K562 (cell line): ENCODE results near the gene TMEM222. TPM values are rescaled to one million over a fixed set of nuclear protein-coding genes. Genes with fewer than 3 reads are reported as not detected.

ENCODE experiments used
- ATF3 ChIP-seq, 2 experiments: fragments of 450-650 bp in 1 of 2; sonication (generic) in 1 of 2; formaldehyde crosslinking in 1 of 2; IDR thresholded peaks in 1 of 2; conservative IDR thresholded peaks in 1 of 2; 2 replicates each; pipeline versions ENCODE4 v1.6.1 to v1.8.1; 2016 to 2023; ENCODE audit warnings: mild to moderate bottlenecking in 2 of 2, moderate library complexity in 2 of 2, inconsistent platforms in 1 of 2, missing genetic modification reagents in 1 of 2
- BRF1 ChIP-seq: IDR thresholded peaks from 3 replicates; pipeline ENCODE4 v1.6.1; 2011; ENCODE audit warnings: borderline replicate concordance, mild to moderate bottlenecking; ENCODE audit not compliant: insufficient read length; ENCODE audit errors: extremely low read depth
- CBX3 ChIP-seq, 2 experiments: IDR thresholded peaks; 1 replicate in 1 of 2; 2 replicates in 1 of 2; pipeline ENCODE4 v1.6.1; 2012; ENCODE audit warnings: inconsistent platforms in 2 of 2, low read length in 2 of 2, borderline replicate concordance in 1 of 2, control low read depth in 1 of 2
- ETV5 ChIP-seq: sonication (generic); formaldehyde crosslinking; IDR thresholded peaks from 2 replicates; pipeline ENCODE4 v1.4.0; 2020; ENCODE audit warnings: low read depth, mild to moderate bottlenecking, missing genetic modification reagents
- MTF1 ChIP-seq: fragments of 250-450 bp; sonication (Bioruptor Pico); IDR thresholded peaks from 2 replicates; pipeline ENCODE4 v1.9.0; 2021; ENCODE audit warnings: moderate library complexity, mild to moderate bottlenecking, inconsistent platforms, borderline replicate concordance
- MYC ChIP-seq, 2 experiments: fragments of 250-450 bp in 1 of 2; sonication (Bioruptor Pico) in 1 of 2; IDR thresholded peaks; 2 replicates each; pipeline versions ENCODE4 v1.5.1 to v1.6.1; 2012 to 2021; ENCODE audit warnings: low read depth in 2 of 2, borderline replicate concordance in 1 of 2, improper control_type of control experiment in 1 of 2, low read length in 1 of 2, mild to moderate bottlenecking in 1 of 2, moderate library complexity in 1 of 2
- MYNN ChIP-seq, 2 experiments: sonication (generic); formaldehyde crosslinking in 1 of 2; IDR thresholded peaks; 2 replicates each; pipeline versions ENCODE4 v1.5.0 to v1.6.1; 2016 to 2020; ENCODE audit warnings: antibody characterized with exemption in 1 of 2, missing genetic modification reagents in 1 of 2
- NELFE ChIP-seq: IDR thresholded peaks from 2 replicates; pipeline ENCODE4 v1.6.1; 2011; ENCODE audit warnings: mild to moderate bottlenecking; ENCODE audit not compliant: insufficient read depth, insufficient read length
- NR2C1 ChIP-seq, 2 experiments: fragments of 450-650 bp; IDR thresholded peaks; 2 replicates each; pipeline ENCODE4 v1.6.1; 2017; ENCODE audit warnings: mild to moderate bottlenecking in 2 of 2, antibody characterized with exemption in 1 of 2, inconsistent platforms in 1 of 2, missing compliant biosample characterization in 1 of 2, missing genetic modification characterization in 1 of 2
- PBX2 ChIP-seq, 2 experiments: IDR thresholded peaks in 1 of 2; conservative IDR thresholded peaks in 1 of 2; 2 replicates each; pipeline ENCODE4 v1.6.1; 2016; ENCODE audit warnings: low read depth in 2 of 2, mild to moderate bottlenecking in 1 of 2, missing compliant biosample characterization in 1 of 2, missing genetic modification characterization in 1 of 2, moderate library complexity in 1 of 2
- ZBTB11 ChIP-seq, 3 experiments: fragments of 200-800 bp in 1 of 3; fragments of 250-450 bp in 1 of 3; fragments of 450-650 bp in 1 of 3; sonication (Bioruptor Pico) in 1 of 3; sonication (Bioruptor generic) in 1 of 3; formaldehyde crosslinking in 1 of 3; IDR thresholded peaks; 2 replicates each; pipeline versions ENCODE4 v1.6.1 to v1.8.0; 2016 to 2022; ENCODE audit warnings: mild to moderate bottlenecking in 2 of 3, missing genetic modification characterization in 2 of 3, missing compliant biosample characterization in 1 of 3, moderate library complexity in 1 of 3
- ZC3H11A ChIP-seq: IDR thresholded peaks from 2 replicates; pipeline ENCODE4 v1.6.1; 2012; ENCODE audit warnings: low read depth, low read length, improper control_type of control experiment
- ZNF165 ChIP-seq: fragments of 250-450 bp; sonication (Bioruptor Pico); IDR thresholded peaks from 2 replicates; pipeline ENCODE4 v1.4.0; 2020; ENCODE audit warnings: borderline replicate concordance
- ZNF449 ChIP-seq: fragments of 250-450 bp; sonication (Bioruptor Pico); IDR thresholded peaks from 2 replicates; pipeline ENCODE4 v1.8.0; 2022; ENCODE audit warnings: moderate library complexity, mild to moderate bottlenecking, inconsistent platforms
- polyA plus RNA-seq, 8 experiments: library from polyadenylated mRNA; depleted of rRNA in 4 of 8; stranded (reverse) in 5 of 8; unstranded in 3 of 8; fragments of >200 nt; fragmentation: Nextera tagmentation in 2 of 8; fragmentation: Illumina TruSeq in 1 of 8; extraction: Ambion mirVana in 2 of 8; extraction: Trizol in 1 of 8; gene quantifications; 2 replicates each; pipeline versions ENCODE4 v1.2.1 to v1.2.3, GENCODE V29; 2011 to 2014; ENCODE audit warnings: inconsistent platforms in 1 of 8, missing spikeins in 1 of 8
- total RNA-seq, 7 experiments: library from RNA; depleted of rRNA in 6 of 7; stranded (reverse); fragments of >200 nt in 6 of 7; fragmentation: Illumina TruSeq in 2 of 7; extraction: Trizol in 2 of 7; gene quantifications; 2 replicates each; pipeline versions ENCODE4 v1.2.1 to v1.2.3, GENCODE V29; 2011 to 2021; ENCODE audit warnings: low replicate concordance in 1 of 7

The TMEM222 gene
- total and polyA plus RNA-seq, 9 of the 15 experiments (the other 6 are each of a cell fraction or from before 2014, with no cell fraction given) = 6.9 to 48.0 (median 32.8) TPM

GRCh38 chr1:27321813-27322568, at the start of gene TMEM222 (continued):
- TF ChIP-seq ATF3 (IDR thresholded peaks at IDR 0.05) (peak; percentile 74), ATF3 (CRISPR knock-in tag; conservative IDR thresholded peaks at IDR 0.05) (peak; percentile 79), CBX3 (IDR thresholded peaks at IDR 0.05; ENCODE audit: borderline replicate concordance in 1 of 2, low read length in 2 of 2) (peak in 1 of 2 experiments; percentile 94; a peak in 2 of 3 replicates), NELFE (no peak), ZC3H11A (peak; percentile 88), PBX2 (CRISPR knock-in tag; IDR thresholded peaks at IDR 0.05; ENCODE audit: low read depth) (no peak), PBX2 (tag; conservative IDR thresholded peaks at IDR 0.05; ENCODE audit: low read depth) (no peak), ZNF165 (no peak; the same call in 1 of the 2 replicates), ZBTB11 (CRISPR knock-in tag; IDR thresholded peaks at IDR 0.05) (peak; percentile 99 to 100 (median 99)), ZNF449 (CRISPR knock-in tag) (no peak), ETV5 (CRISPR knock-in tag) (peak; percentile 99), BRF1 (no peak), MYNN (IDR thresholded peaks at IDR 0.05) (peak; percentile 80; the same call in 1 of the 2 replicates), MYNN (CRISPR knock-in tag; IDR thresholded peaks at IDR 0.05) (no peak), MYC (IDR thresholded peaks at IDR 0.05; ENCODE audit: low read depth, low read length) (peak; percentile 97), MYC (CRISPR knock-in tag; IDR thresholded peaks at IDR 0.05; ENCODE audit: borderline replicate concordance, low read depth) (peak; percentile 91; the same call in 1 of the 2 replicates), NR2C1 (IDR thresholded peaks at IDR 0.05) (peak; percentile 87), NR2C1 (tag; IDR thresholded peaks at IDR 0.05) (peak; percentile 95), MTF1 (CRISPR knock-in tag) (no peak)
